ENCODE results near the gene CFTR.

DNA sequence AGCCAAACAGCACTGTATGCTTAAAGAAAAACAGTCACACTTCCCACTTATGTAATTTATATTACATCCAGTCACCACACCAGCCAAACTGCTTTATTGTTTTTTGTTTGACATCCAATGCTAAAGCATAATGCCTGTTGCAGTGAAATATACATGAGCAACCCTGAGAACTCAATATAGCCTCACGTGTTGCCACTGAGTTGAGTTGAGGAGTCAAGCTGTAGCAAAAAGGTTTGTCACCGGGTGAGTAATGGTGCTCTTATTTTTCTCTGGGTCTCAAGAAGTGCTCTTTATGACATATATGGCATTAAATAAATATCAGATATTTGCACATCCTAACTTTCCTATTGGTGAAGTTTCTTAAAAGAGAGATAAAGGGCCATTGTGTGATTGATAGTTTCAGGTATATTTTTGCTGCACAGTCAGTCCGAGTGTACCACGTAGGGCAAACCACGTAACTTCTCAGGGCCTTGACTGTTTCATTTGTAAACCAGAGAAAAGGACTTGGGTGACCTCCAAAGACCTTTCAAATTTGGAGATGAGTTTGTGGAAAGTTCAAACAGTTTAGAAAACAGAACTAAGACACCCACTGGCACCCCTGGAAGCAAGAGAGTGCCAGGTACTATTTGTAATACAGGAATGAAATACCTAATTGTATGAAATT lies 168.5 kb downstream of the CFTR start:
- TF ChIP-seq, protein P1, sequence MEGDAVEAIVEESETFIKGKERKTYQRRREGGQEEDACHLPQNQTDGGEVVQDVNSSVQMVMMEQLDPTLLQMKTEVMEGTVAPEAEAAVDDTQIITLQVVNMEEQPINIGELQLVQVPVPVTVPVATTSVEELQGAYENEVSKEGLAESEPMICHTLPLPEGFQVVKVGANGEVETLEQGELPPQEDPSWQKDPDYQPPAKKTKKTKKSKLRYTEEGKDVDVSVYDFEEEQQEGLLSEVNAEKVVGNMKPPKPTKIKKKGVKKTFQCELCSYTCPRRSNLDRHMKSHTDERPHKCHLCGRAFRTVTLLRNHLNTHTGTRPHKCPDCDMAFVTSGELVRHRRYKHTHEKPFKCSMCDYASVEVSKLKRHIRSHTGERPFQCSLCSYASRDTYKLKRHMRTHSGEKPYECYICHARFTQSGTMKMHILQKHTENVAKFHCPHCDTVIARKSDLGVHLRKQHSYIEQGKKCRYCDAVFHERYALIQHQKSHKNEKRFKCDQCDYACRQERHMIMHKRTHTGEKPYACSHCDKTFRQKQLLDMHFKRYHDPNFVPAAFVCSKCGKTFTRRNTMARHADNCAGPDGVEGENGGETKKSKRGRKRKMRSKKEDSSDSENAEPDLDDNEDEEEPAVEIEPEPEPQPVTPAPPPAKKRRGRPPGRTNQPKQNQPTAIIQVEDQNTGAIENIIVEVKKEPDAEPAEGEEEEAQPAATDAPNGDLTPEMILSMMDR (IDR thresholded peaks at IDR 0.05) = no peak
- TF ChIP-seq POLR2AphosphoS5 (IDR thresholded peaks at IDR 0.05) (no peak), POLR2A (IDR thresholded peaks at IDR 0.05) (no peak)
